Mesothelial cell of epicardium (in vitro differentiated cells): ENCODE measurements around the gene CEP85. TPM values are rescaled to one million over a fixed set of nuclear protein-coding genes. Genes with fewer than 3 reads are reported as not detected.

Source experiments
- DNase-seq, 2 experiments: peaks; one replicate each; pipeline ENCODE4 v3.0.0; 2021; ENCODE audit warnings: low spot score in 2 of 2; ENCODE audit not compliant: unreplicated experiment in 2 of 2
- H3K27ac Mint-ChIP-seq: 2 replicates; pipeline ENCODE4 v1.8.0; 2021; ENCODE audit warnings: mixed read lengths
- H3K27me3 Mint-ChIP-seq: 2 replicates; pipeline ENCODE4 v1.8.0; 2021; ENCODE audit warnings: low read depth, mixed read lengths
- H3K36me3 Mint-ChIP-seq: 2 replicates; pipeline ENCODE4 v1.8.0; 2021; ENCODE audit warnings: mixed read lengths
- H3K4me1 Mint-ChIP-seq: 2 replicates; pipeline ENCODE4 v1.8.0; 2021; ENCODE audit warnings: mixed read lengths
- H3K4me3 Mint-ChIP-seq: 2 replicates; pipeline ENCODE4 v1.8.0; 2021; ENCODE audit warnings: mild to moderate bottlenecking, moderate library complexity, mixed read lengths
- H3K9me3 Mint-ChIP-seq: 2 replicates; pipeline ENCODE4 v1.8.0; 2021; ENCODE audit warnings: mixed read lengths
- CTCF ChIP-seq: fragments of 200-600 bp; sonication (generic); IDR thresholded peaks from one replicate; pipeline ENCODE4 v1.5.0; 2021; ENCODE audit warnings: antibody characterized with exemption; ENCODE audit not compliant: unreplicated experiment
- total RNA-seq: library from RNA; stranded (reverse); gene quantifications from 3 replicates; pipeline ENCODE4 v1.2.1, GENCODE V29; 2021

Gene CEP85
- total RNA-seq, 1 donor from 2014 or later: 20.3 TPM

- Mint-ChIP-seq H3K9me3 (no peaks in the 10 kb centered on the region), H3K4me3 (no peak overlapping the region), H3K27me3 (no peaks in the 10 kb centered on the region), H3K36me3 (no peaks in the 10 kb centered on the region), H3K4me1 (peaks cover 5% of the 10 kb centered on the region), H3K27ac (no peak overlapping the region)
- TF ChIP-seq CTCF: no peak
- DNase-seq: no peak
Measured at GRCh38 chr1:26287033-26287711, 53.2 kb downstream of the CEP85 start.

GRCh38 chr1:26287811-26288210 lies 53.8 kb downstream of the CEP85 start:
- H3K9me3 Mint-ChIP-seq: no peaks in the 10 kb centered on the region
- no peak for TF ChIP-seq CTCF
- H3K4me1 Mint-ChIP-seq: peaks cover 5% of the 10 kb centered on the region
- no peaks in the 10 kb centered on the region for H3K36me3 Mint-ChIP-seq
- no peaks in the 10 kb centered on the region for H3K27me3 Mint-ChIP-seq
- no peak for DNase-seq
- no peak overlapping the region for H3K27ac Mint-ChIP-seq
- no peak overlapping the region for H3K4me3 Mint-ChIP-seq

- Mint-ChIP-seq H3K4me3 (no peak overlapping the region), H3K4me1 (peaks cover 5% of the 10 kb centered on the region), H3K27ac (no peak overlapping the region), H3K9me3 (no peaks in the 10 kb centered on the region), H3K36me3 (no peaks in the 10 kb centered on the region), H3K27me3 (no peaks in the 10 kb centered on the region)
- no peak for DNase-seq
- no peak for TF ChIP-seq CTCF
Measured at GRCh38 chr1:26288311-26288941, 54.4 kb downstream of the CEP85 start.

- Mint-ChIP-seq H3K4me1 (peaks cover 5% of the 10 kb centered on the region), H3K4me3 (no peak overlapping the region), H3K27ac (no peak overlapping the region), H3K27me3 (no peaks in the 10 kb centered on the region), H3K36me3 (peaks cover 2% of the 10 kb centered on the region), H3K9me3 (no peaks in the 10 kb centered on the region)
- TF ChIP-seq CTCF: no peak
- no peak for DNase-seq
Measured at GRCh38 chr1:26289158-26290059, 55.4 kb downstream of the CEP85 start.

GRCh38 chr1:26290122-26290881 lies 56.3 kb downstream of the CEP85 start:
- Mint-ChIP-seq H3K9me3 (no peaks in the 10 kb centered on the region), H3K36me3 (peaks cover 2% of the 10 kb centered on the region), H3K27me3 (no peaks in the 10 kb centered on the region), H3K4me3 (no peak overlapping the region), H3K27ac (no peak overlapping the region), H3K4me1 (no peaks in the 10 kb centered on the region)
- TF ChIP-seq CTCF: no peak
- no peak for DNase-seq
